PC-3 (cell line): ENCODE data around the gene EGFLAM.

ENCODE experiments used
- EZH2 ChIP-seq: fragments of 300-600 bp; sonication (generic); IDR thresholded peaks from one replicate; pipeline ENCODE4 v1.6.1; 2017; ENCODE audit warnings: antibody characterized with exemption, mild to moderate bottlenecking, low read length; ENCODE audit not compliant: unreplicated experiment
- EZH2phosphoT487 ChIP-seq: fragments of 300-600 bp; sonication (generic); IDR thresholded peaks from 2 replicates; pipeline ENCODE4 v1.6.1; 2018; ENCODE audit warnings: mild to moderate bottlenecking, antibody characterized with exemption, low read length, borderline replicate concordance
- TF ChIP-seq, protein P1 (sequence below): fragments of 300-600 bp; sonication (generic); conservative IDR thresholded peaks from 2 replicates; pipeline ENCODE4 v1.5.1; 2017; ENCODE audit warnings: antibody characterized with exemption, low read depth, mild to moderate bottlenecking, low read length

DNA sequence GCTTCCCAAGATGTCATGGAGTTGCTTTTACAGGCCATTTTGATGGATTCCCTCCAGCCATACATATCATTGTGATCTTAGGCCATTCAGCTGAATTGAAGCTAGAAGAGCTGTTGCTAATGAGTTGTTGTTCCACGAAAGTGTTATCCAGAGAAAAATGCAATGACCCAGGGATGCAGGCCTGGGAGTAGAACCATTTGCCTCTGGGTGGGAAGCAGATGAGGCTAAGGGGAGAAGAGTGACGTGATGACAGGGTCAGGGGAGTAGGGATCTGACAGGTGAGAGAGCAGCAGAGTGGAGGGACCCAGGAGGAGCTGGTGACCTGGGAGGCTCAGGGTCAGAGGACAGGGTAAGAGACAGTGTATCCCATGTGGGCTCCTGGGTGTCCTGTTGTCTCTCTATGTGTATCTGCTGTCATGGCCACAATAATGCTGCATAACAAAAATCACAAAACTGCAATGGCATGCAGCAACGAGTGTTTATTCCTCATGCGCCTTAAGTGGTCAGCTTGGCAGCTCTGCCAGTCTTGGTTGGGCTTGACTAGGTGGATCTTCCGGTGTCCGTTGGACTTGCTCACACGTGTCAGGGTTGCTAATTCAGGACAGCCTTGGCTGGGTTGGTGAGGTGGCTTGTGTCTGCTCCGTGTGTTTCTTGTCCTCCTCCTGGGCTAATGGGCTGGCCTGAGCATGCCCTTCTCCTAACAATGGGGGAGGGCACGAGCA, 207.5 kb downstream of the EGFLAM start:
- TF ChIP-seq, protein P1, sequence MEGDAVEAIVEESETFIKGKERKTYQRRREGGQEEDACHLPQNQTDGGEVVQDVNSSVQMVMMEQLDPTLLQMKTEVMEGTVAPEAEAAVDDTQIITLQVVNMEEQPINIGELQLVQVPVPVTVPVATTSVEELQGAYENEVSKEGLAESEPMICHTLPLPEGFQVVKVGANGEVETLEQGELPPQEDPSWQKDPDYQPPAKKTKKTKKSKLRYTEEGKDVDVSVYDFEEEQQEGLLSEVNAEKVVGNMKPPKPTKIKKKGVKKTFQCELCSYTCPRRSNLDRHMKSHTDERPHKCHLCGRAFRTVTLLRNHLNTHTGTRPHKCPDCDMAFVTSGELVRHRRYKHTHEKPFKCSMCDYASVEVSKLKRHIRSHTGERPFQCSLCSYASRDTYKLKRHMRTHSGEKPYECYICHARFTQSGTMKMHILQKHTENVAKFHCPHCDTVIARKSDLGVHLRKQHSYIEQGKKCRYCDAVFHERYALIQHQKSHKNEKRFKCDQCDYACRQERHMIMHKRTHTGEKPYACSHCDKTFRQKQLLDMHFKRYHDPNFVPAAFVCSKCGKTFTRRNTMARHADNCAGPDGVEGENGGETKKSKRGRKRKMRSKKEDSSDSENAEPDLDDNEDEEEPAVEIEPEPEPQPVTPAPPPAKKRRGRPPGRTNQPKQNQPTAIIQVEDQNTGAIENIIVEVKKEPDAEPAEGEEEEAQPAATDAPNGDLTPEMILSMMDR = no peak
- TF ChIP-seq EZH2 (no peak), EZH2phosphoT487 (no peak)
